ENCODE data around the gene MAGEA9.
A peak's percentile ranks its signal among the peaks of the same experiment; 100 is the strongest.
"Not testable (repeated sequence)": the region's sequence is repeated elsewhere in the genome, so short reads cannot be mapped to it uniquely, and the experiment has no call there.

The MAGEA9 gene

GRCh38 chrX:149803458-149804062, 21.8 kb downstream of the MAGEA9 start:
- FAIRE-seq = no peak
- DNase-seq (ENCODE audit: extremely low spot score, insufficient read length, low read depth) = no peak

- FAIRE-seq (peak; percentile 12), DNase-seq (ENCODE audit: extremely low spot score, insufficient read length, low read depth) (no peak)
Measured at GRCh38 chrX:149804102-149804501, 22.4 kb downstream of the MAGEA9 start.

- FAIRE-seq = peak; percentile 64
- no peak for DNase-seq (ENCODE audit: extremely low spot score, insufficient read length, low read depth)
Measured at GRCh38 chrX:149807747-149808458, 26.2 kb downstream of the MAGEA9 start.

GRCh38 chrX:149818652-149819051, 36.9 kb downstream of the MAGEA9 start:
- FAIRE-seq (no peak), DNase-seq (ENCODE audit: extremely low spot score, insufficient read length, low read depth) (no peak)

GRCh38 chrX:149819371-149819770, 37.6 kb downstream of the MAGEA9 start:
- DNase-seq (ENCODE audit: extremely low spot score, insufficient read length, low read depth) = no peak
- FAIRE-seq = no peak

GRCh38 chrX:149825424-149825823, 43.7 kb downstream of the MAGEA9 start:
- FAIRE-seq = no peak

GRCh38 chrX:149827254-149827653, 45.5 kb downstream of the MAGEA9 start:
- DNase-seq (ENCODE audit: extremely low spot score, insufficient read length, low read depth) = no peak
- FAIRE-seq = no peak

More at GRCh38 chrX:149825424-149825823, 43.7 kb downstream of the MAGEA9 start:
- no peak for DNase-seq (ENCODE audit: extremely low spot score, insufficient read length, low read depth)

GRCh38 chrX:149829751-149830191, 48.0 kb downstream of the MAGEA9 start:
- DNase-seq (ENCODE audit: extremely low spot score, insufficient read length, low read depth) = no peak
- FAIRE-seq = peak; percentile 90

- DNase-seq (ENCODE audit: extremely low spot score, insufficient read length, low read depth) (no peak), FAIRE-seq (peak; percentile 21)
Measured at GRCh38 chrX:149830192-149830873, 48.6 kb downstream of the MAGEA9 start.

GRCh38 chrX:149831473-149831872, 49.7 kb downstream of the MAGEA9 start:
- FAIRE-seq (no peak), DNase-seq (ENCODE audit: extremely low spot score, insufficient read length, low read depth) (no peak)

GRCh38 chrX:149836728-149837127, 55.0 kb downstream of the MAGEA9 start:
- not testable (repeated sequence) for DNase-seq (ENCODE audit: extremely low spot score, insufficient read length, low read depth); FAIRE-seq

- FAIRE-seq = peak; percentile 60
- DNase-seq (ENCODE audit: extremely low spot score, insufficient read length, low read depth) = no peak
Measured at GRCh38 chrX:149837167-149837566, 55.4 kb downstream of the MAGEA9 start.

All from GM18507 (cell line).